HL-60 (cell line): ENCODE results near the gene PRKAR1B.
"Not testable (repeated sequence)": the region's sequence is repeated elsewhere in the genome, so short reads cannot be mapped to it uniquely, and the experiment has no call there.

Source experiments
- DNase-seq, 2 experiments: peaks; one replicate each; pipeline ENCODE4 v3.0.0-alpha.2; 2010 to 2020; ENCODE audit warnings: low read depth in 1 of 2, low spot score in 1 of 2
- H3K27ac ChIP-seq: fragments of 250-450 bp; sonication (Bioruptor Pico); replicated peaks from 2 replicates; pipeline ENCODE4 v1.5.1; 2020; ENCODE audit warnings: mild to moderate bottlenecking, moderate library complexity
- H3K27me3 ChIP-seq: fragments of 250-450 bp; sonication (Bioruptor Pico); 2 replicates; pipeline ENCODE4 v1.5.1; 2021; ENCODE audit warnings: mild to moderate bottlenecking, moderate library complexity; ENCODE audit not compliant: insufficient read depth, poor library complexity, severe bottlenecking
- H3K4me3 ChIP-seq: replicated peaks from 2 replicates; pipeline ENCODE4 v1.5.1; 2011; ENCODE audit warnings: mild to moderate bottlenecking, control low read depth, low read length; ENCODE audit not compliant: insufficient read depth
- GABPA ChIP-seq: IDR thresholded peaks from 2 replicates; pipeline ENCODE4 v1.6.1; 2012; ENCODE audit warnings: low read depth
- POLR2AphosphoS5 ChIP-seq: IDR thresholded peaks from 2 replicates; pipeline ENCODE4 v1.6.1; 2012; ENCODE audit warnings: low read depth
- SPI1 ChIP-seq: IDR thresholded peaks from 2 replicates; pipeline ENCODE4 v1.6.1; 2012; ENCODE audit warnings: low read depth, mild to moderate bottlenecking, borderline replicate concordance
- TF ChIP-seq, protein P1 (sequence below): IDR thresholded peaks from one replicate; pipeline ENCODE4 v1.5.1; 2011; ENCODE audit warnings: low read length, control low read depth, inconsistent platforms; ENCODE audit not compliant: insufficient read depth
- TF ChIP-seq, protein P2 (sequence below): IDR thresholded peaks from 2 replicates; pipeline ENCODE4 v1.6.1; 2012; ENCODE audit warnings: low read depth; ENCODE audit not compliant: insufficient replicate concordance

PRKAR1B gene

GRCh38 chr7:745431-746154 lies 18.5 kb upstream of the PRKAR1B start:
- H3K27ac ChIP-seq = no peak overlapping the region
- DNase-seq = no peak
- 0 out of 2 replicates have a peak, but pooled peaks have one; percentile 35 for TF ChIP-seq POLR2AphosphoS5
- no peak for TF ChIP-seq SPI1
- TF ChIP-seq, protein P1, sequence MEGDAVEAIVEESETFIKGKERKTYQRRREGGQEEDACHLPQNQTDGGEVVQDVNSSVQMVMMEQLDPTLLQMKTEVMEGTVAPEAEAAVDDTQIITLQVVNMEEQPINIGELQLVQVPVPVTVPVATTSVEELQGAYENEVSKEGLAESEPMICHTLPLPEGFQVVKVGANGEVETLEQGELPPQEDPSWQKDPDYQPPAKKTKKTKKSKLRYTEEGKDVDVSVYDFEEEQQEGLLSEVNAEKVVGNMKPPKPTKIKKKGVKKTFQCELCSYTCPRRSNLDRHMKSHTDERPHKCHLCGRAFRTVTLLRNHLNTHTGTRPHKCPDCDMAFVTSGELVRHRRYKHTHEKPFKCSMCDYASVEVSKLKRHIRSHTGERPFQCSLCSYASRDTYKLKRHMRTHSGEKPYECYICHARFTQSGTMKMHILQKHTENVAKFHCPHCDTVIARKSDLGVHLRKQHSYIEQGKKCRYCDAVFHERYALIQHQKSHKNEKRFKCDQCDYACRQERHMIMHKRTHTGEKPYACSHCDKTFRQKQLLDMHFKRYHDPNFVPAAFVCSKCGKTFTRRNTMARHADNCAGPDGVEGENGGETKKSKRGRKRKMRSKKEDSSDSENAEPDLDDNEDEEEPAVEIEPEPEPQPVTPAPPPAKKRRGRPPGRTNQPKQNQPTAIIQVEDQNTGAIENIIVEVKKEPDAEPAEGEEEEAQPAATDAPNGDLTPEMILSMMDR = no peak
- TF ChIP-seq GABPA = no peak
- TF ChIP-seq, protein P2, sequence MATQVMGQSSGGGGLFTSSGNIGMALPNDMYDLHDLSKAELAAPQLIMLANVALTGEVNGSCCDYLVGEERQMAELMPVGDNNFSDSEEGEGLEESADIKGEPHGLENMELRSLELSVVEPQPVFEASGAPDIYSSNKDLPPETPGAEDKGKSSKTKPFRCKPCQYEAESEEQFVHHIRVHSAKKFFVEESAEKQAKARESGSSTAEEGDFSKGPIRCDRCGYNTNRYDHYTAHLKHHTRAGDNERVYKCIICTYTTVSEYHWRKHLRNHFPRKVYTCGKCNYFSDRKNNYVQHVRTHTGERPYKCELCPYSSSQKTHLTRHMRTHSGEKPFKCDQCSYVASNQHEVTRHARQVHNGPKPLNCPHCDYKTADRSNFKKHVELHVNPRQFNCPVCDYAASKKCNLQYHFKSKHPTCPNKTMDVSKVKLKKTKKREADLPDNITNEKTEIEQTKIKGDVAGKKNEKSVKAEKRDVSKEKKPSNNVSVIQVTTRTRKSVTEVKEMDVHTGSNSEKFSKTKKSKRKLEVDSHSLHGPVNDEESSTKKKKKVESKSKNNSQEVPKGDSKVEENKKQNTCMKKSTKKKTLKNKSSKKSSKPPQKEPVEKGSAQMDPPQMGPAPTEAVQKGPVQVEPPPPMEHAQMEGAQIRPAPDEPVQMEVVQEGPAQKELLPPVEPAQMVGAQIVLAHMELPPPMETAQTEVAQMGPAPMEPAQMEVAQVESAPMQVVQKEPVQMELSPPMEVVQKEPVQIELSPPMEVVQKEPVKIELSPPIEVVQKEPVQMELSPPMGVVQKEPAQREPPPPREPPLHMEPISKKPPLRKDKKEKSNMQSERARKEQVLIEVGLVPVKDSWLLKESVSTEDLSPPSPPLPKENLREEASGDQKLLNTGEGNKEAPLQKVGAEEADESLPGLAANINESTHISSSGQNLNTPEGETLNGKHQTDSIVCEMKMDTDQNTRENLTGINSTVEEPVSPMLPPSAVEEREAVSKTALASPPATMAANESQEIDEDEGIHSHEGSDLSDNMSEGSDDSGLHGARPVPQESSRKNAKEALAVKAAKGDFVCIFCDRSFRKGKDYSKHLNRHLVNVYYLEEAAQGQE = no peak

DNA sequence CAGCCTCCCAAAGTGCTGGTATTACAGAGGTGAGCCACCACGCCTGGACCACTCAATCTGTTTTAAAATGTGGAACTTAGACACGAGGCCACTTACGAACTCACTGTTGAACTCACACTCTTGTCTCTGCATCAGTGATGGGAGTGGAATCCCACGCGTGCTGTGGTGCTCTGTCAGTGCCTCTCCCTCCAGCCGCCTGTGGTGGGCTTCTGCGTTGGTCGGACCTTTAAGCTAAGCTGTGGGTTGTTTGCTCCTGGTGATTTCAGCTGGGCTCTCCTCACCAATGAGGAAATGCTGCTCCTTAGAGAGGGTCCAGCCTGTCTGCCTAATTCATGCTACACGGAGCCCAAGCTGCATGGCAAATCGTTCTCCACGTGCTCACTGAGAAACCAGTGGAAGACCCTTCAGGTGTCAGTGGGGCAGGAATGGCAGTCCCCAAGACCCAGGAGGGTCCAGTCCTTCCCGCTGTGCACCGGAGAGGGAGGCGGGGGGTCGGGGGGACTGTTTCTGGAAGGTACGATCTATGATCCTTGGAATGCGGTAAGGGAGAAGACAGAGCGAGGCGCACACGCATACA lies 17.9 kb upstream of the PRKAR1B start:
- DNase-seq = no peak

More at GRCh38 chr7:745431-746154, 18.5 kb upstream of the PRKAR1B start:
- H3K27me3 ChIP-seq = no peaks in the 10 kb centered on the region
- no peak overlapping the region for H3K4me3 ChIP-seq

GRCh38 chr7:744128-744520 lies 17.0 kb upstream of the PRKAR1B start:
- DNase-seq, H3K27me3 ChIP-seq, H3K27ac ChIP-seq, H3K4me3 ChIP-seq: not testable (repeated sequence)

More for the DNA sequence above, 17.9 kb upstream of the PRKAR1B start:
- H3K27ac ChIP-seq = no peak overlapping the region
- TF ChIP-seq SPI1 (no peak), GABPA (no peak), POLR2AphosphoS5 (no peak)
- TF ChIP-seq, protein P2 = no peak
- TF ChIP-seq, protein P1 = no peak
- H3K27me3 ChIP-seq = no peaks in the 10 kb centered on the region
- H3K4me3 ChIP-seq = no peak overlapping the region

DNA sequence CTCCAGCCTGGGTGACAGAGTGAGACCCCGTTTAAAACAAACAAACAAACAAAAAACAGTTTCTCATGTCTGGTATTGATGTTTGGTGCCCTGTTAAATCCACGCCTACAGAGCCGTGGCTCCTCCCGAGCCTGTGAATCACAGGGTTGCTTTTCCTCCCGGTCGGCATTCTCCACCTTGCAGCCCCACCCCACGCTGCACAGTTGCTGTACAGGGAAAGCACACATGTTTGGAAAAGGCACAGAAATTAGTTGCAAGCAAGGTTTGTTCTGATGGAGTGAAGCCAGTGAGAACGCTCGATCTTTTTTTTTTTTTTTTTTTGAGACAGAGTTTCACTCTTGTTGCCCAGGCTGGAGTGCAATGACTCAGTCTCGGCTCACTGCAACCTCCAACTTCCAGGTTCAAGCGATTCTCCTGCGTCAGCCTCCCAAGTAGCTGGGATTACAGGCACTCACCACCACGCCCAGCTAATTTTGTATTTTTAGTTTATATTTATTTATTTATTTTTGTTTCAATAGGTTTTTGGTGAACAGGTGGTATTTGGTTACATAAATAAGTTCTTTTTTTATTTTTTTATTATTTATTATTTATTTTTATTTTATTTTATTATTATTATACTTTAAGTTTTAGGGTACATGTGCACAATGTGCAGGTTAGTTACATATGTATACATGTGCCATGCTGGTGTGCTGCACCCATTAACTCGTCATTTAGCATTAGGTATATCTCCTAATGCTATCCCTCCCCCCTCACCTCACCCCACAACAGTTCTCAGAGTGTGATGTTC lies 16.5 kb upstream of the PRKAR1B start:
- H3K27ac ChIP-seq, H3K27me3 ChIP-seq, DNase-seq, H3K4me3 ChIP-seq: not testable (repeated sequence)
